HEK293 (cell line): ENCODE measurements around the gene FGD4.

Experiments used
- CTCF ChIA-PET: fragments of 350-600 bp; formaldehyde crosslinking; extraction: SDS; loops from one replicate; lab custom pipeline; 2021; ENCODE audit warnings: antibody characterized with exemption; lab: Yijun Ruan, JAX
- POLR2A ChIA-PET: fragments of 300-600 bp; formaldehyde crosslinking; extraction: SDS; loops from one replicate; lab custom pipeline; 2020; ENCODE audit warnings: antibody characterized with exemption, inconsistent platforms; lab: Yijun Ruan, JAX
- H3K27ac ChIP-seq: fragments of 200-500 bp; sonication (Bioruptor generic); 2 replicates; pipeline ENCODE4 v1.5.1; 2014; ENCODE audit warnings: low read depth, low read length, control low read depth, inconsistent platforms; ENCODE audit errors: extremely low read depth
- H3K36me3 ChIP-seq, 2 experiments: fragments of 200-500 bp in 1 of 2; sonication (Bioruptor generic) in 1 of 2; 1 replicate in 1 of 2; 2 replicates in 1 of 2; pipeline ENCODE4 v1.5.1; 2014 to 2017; ENCODE audit warnings: inconsistent platforms in 2 of 2, low read length in 2 of 2; ENCODE audit not compliant: control insufficient read depth in 2 of 2, insufficient read depth in 1 of 2
- H3K4me1 ChIP-seq: fragments of 200-500 bp; sonication (Bioruptor generic); 2 replicates; pipeline ENCODE4 v1.5.1; 2014; ENCODE audit warnings: mild to moderate bottlenecking, low read length, inconsistent platforms; ENCODE audit not compliant: control insufficient read depth, insufficient read depth
- H3K4me3 ChIP-seq: 2 replicates; pipeline ENCODE4 v1.5.1; 2011; ENCODE audit warnings: low read depth, mild to moderate bottlenecking, control low read depth, low read length, moderate library complexity
- H3K9me3 ChIP-seq: fragments of 200-500 bp; sonication (Bioruptor generic); 2 replicates; pipeline ENCODE4 v1.5.1; 2014; ENCODE audit warnings: low read depth, low read length, inconsistent platforms; ENCODE audit not compliant: control insufficient read depth, insufficient read depth
- BCL6B ChIP-seq: fragments of 450-650 bp; formaldehyde crosslinking; IDR thresholded peaks from 2 replicates; pipeline ENCODE4 v1.5.1; 2017; ENCODE audit warnings: missing biosample characterization, missing genetic modification characterization
- INSM2 ChIP-seq: fragments of 450-650 bp; formaldehyde crosslinking; IDR thresholded peaks from 2 replicates; pipeline ENCODE4 v1.5.1; 2016; ENCODE audit warnings: missing biosample characterization, missing genetic modification characterization
- KLF17 ChIP-seq: fragments of 450-650 bp; formaldehyde crosslinking; IDR thresholded peaks from 2 replicates; pipeline ENCODE4 v1.5.1; 2016; ENCODE audit warnings: missing biosample characterization, missing genetic modification characterization
- KLF7 ChIP-seq: fragments of 450-650 bp; formaldehyde crosslinking; IDR thresholded peaks from 2 replicates; pipeline ENCODE4 v1.5.1; 2016; ENCODE audit warnings: missing biosample characterization, missing genetic modification characterization, borderline replicate concordance
- OVOL3 ChIP-seq: fragments of 450-650 bp; formaldehyde crosslinking; IDR thresholded peaks from 2 replicates; pipeline ENCODE4 v1.5.1; 2016; ENCODE audit warnings: missing biosample characterization, missing genetic modification characterization
- SCRT2 ChIP-seq: fragments of 450-650 bp; formaldehyde crosslinking; IDR thresholded peaks from 2 replicates; pipeline ENCODE4 v1.5.1; 2016; ENCODE audit warnings: missing biosample characterization, missing genetic modification characterization
- TRIM28 ChIP-seq: IDR thresholded peaks from 2 replicates; pipeline ENCODE4 v1.6.1; 2011; ENCODE audit warnings: low read length, control low read depth, borderline replicate concordance
- WT1 ChIP-seq: fragments of 450-650 bp; formaldehyde crosslinking; IDR thresholded peaks from 2 replicates; pipeline ENCODE4 v1.5.1; 2016; ENCODE audit warnings: missing biosample characterization, missing genetic modification characterization
- YY1 ChIP-seq: fragments of 450-650 bp; formaldehyde crosslinking; IDR thresholded peaks from 2 replicates; pipeline ENCODE4 v1.5.1; 2018; ENCODE audit warnings: missing biosample characterization, missing genetic modification characterization
- ZBTB17 ChIP-seq: fragments of 450-650 bp; formaldehyde crosslinking; IDR thresholded peaks from 2 replicates; pipeline ENCODE4 v1.5.1; 2016; ENCODE audit warnings: missing biosample characterization, missing genetic modification characterization
- ZBTB21 ChIP-seq: fragments of 450-650 bp; formaldehyde crosslinking; IDR thresholded peaks from 2 replicates; pipeline ENCODE4 v1.5.1; 2017; ENCODE audit warnings: missing biosample characterization, missing genetic modification characterization
- ZBTB6 ChIP-seq: fragments of 450-650 bp; formaldehyde crosslinking; IDR thresholded peaks from 2 replicates; pipeline ENCODE4 v1.5.1; 2017; ENCODE audit warnings: missing biosample characterization, missing genetic modification characterization
- ZFHX2 ChIP-seq: fragments of 450-650 bp; formaldehyde crosslinking; conservative IDR thresholded peaks from 2 replicates; pipeline ENCODE4 v1.5.1; 2016; ENCODE audit warnings: missing biosample characterization, missing genetic modification characterization
- ZNF10 ChIP-seq: fragments of 450-650 bp; formaldehyde crosslinking; IDR thresholded peaks from 2 replicates; pipeline ENCODE4 v1.5.1; 2017; ENCODE audit warnings: missing biosample characterization, missing genetic modification characterization
- ZNF211 ChIP-seq: fragments of 450-650 bp; formaldehyde crosslinking; IDR thresholded peaks from 2 replicates; pipeline ENCODE4 v1.5.1; 2016; ENCODE audit warnings: low read depth, missing biosample characterization, missing genetic modification characterization
- ZNF404 ChIP-seq: fragments of 450-650 bp; formaldehyde crosslinking; IDR thresholded peaks from 2 replicates; pipeline ENCODE4 v1.5.1; 2017; ENCODE audit warnings: missing biosample characterization, missing genetic modification characterization
- ZNF560 ChIP-seq: fragments of 450-650 bp; formaldehyde crosslinking; IDR thresholded peaks from 2 replicates; pipeline ENCODE4 v1.5.1; 2017; ENCODE audit warnings: missing biosample characterization, missing genetic modification characterization, borderline replicate concordance
- ZNF571 ChIP-seq: fragments of 450-650 bp; formaldehyde crosslinking; IDR thresholded peaks from 2 replicates; pipeline ENCODE4 v1.5.0; 2017; ENCODE audit warnings: missing biosample characterization, missing genetic modification characterization
- ZNF580 ChIP-seq: fragments of 450-650 bp; formaldehyde crosslinking; IDR thresholded peaks from 2 replicates; pipeline ENCODE4 v1.5.1; 2016; ENCODE audit warnings: missing biosample characterization, missing genetic modification characterization
- ZNF596 ChIP-seq: fragments of 450-650 bp; IDR thresholded peaks from 2 replicates; pipeline ENCODE4 v1.5.0; 2018; ENCODE audit warnings: missing biosample characterization, mild to moderate bottlenecking, missing genetic modification characterization, moderate library complexity
- ZNF610 ChIP-seq: fragments of 450-650 bp; formaldehyde crosslinking; IDR thresholded peaks from 2 replicates; pipeline ENCODE4 v1.5.1; 2016; ENCODE audit warnings: missing biosample characterization, missing genetic modification characterization, borderline replicate concordance
- ZNF660 ChIP-seq: fragments of 450-650 bp; IDR thresholded peaks from 2 replicates; pipeline ENCODE4 v1.5.1; 2018; ENCODE audit warnings: missing biosample characterization, mild to moderate bottlenecking, missing genetic modification characterization
- ZNF707 ChIP-seq: fragments of 450-650 bp; formaldehyde crosslinking; IDR thresholded peaks from 2 replicates; pipeline ENCODE4 v1.5.1; 2016; ENCODE audit warnings: missing biosample characterization, missing genetic modification characterization
- ZNF768 ChIP-seq: fragments of 450-650 bp; formaldehyde crosslinking; IDR thresholded peaks from 2 replicates; pipeline ENCODE4 v1.5.1; 2018; ENCODE audit warnings: missing biosample characterization, mild to moderate bottlenecking, missing genetic modification characterization
- ZNF776 ChIP-seq: fragments of 450-650 bp; formaldehyde crosslinking; IDR thresholded peaks from 2 replicates; pipeline ENCODE4 v1.5.0; 2017; ENCODE audit warnings: missing biosample characterization, missing genetic modification characterization, borderline replicate concordance
- ZNF785 ChIP-seq: fragments of 450-650 bp; formaldehyde crosslinking; IDR thresholded peaks from 2 replicates; pipeline ENCODE4 v1.5.1; 2016; ENCODE audit warnings: missing biosample characterization, missing genetic modification characterization
- ZSCAN5A ChIP-seq: fragments of 450-650 bp; formaldehyde crosslinking; IDR thresholded peaks from 2 replicates; pipeline ENCODE4 v1.5.1; 2016; ENCODE audit warnings: missing biosample characterization, missing genetic modification characterization

Gene FGD4

GRCh38 chr12:32611986-32612385 lies 212.6 kb downstream of the FGD4 start:
- Histone ChIP-seq H3K9me3 (no peaks in the 10 kb centered on the region), H3K4me3 (no peak overlapping the region), H3K27ac (no peak overlapping the region), H3K4me1 (no peaks in the 10 kb centered on the region), H3K36me3 (peaks cover 0 to 5% of the 10 kb centered on the region in 2 experiments; a peak in 1 of 3 replicates)
- ChIA-PET CTCF (no interaction called here), POLR2A (no interaction called here)
- no peak for TF ChIP-seq ZNF560 (tag by site-specific recombination)
- TF ChIP-seq ZNF768, result no peak
- TF ChIP-seq ZNF211, result no peak
- no peak for TF ChIP-seq INSM2 (tag by site-specific recombination)
- no peak for TF ChIP-seq ZNF596 (tag by site-specific recombination)
- TF ChIP-seq ZNF785 (tag by site-specific recombination), result no peak
- no peak for TF ChIP-seq ZBTB17 (tag by site-specific recombination)
- no peak for TF ChIP-seq ZNF776 (tag by site-specific recombination)
- TF ChIP-seq ZBTB21, result no peak
- no peak for TF ChIP-seq YY1
- no peak for TF ChIP-seq BCL6B (tag by site-specific recombination)
- no peak for TF ChIP-seq ZNF404 (tag by site-specific recombination)
- no peak for TF ChIP-seq ZNF580 (tag by site-specific recombination)
- no peak for TF ChIP-seq OVOL3
- no peak for TF ChIP-seq ZNF610 (tag by site-specific recombination)
- TF ChIP-seq ZNF571, result no peak
- TF ChIP-seq ZNF660 (tag by site-specific recombination), result no peak
- TF ChIP-seq ZNF10, result no peak

GRCh38 chr12:32612658-32613614 lies 213.6 kb downstream of the FGD4 start:
- H3K36me3 ChIP-seq, result peaks cover 0 to 5% of the 10 kb centered on the region in 2 experiments; a peak in 1 of 3 replicates
- H3K9me3 ChIP-seq, result no peaks in the 10 kb centered on the region
- CTCF ChIA-PET, result interaction anchor here (0.6 to 0.7 kb wide), 2 partner anchors 13 to 53 kb away, joined by 3 to 4 read pairs; no protein-coding TSS in a partner anchor
- no peaks in the 10 kb centered on the region for H3K4me1 ChIP-seq
- no peak overlapping the region for H3K27ac ChIP-seq
- POLR2A ChIA-PET, result no interaction called here
- H3K4me3 ChIP-seq, result no peak overlapping the region
- TF ChIP-seq ZNF707 (tag by site-specific recombination) (no peak), SCRT2 (tag by site-specific recombination) (no peak), ZSCAN5A (no peak), WT1 (tag by site-specific recombination) (no peak), KLF7 (tag by site-specific recombination) (no peak), KLF17 (tag by site-specific recombination) (no peak), TRIM28 (no peak), ZBTB6 (tag by site-specific recombination) (no peak), ZFHX2 (tag by site-specific recombination) (no peak), ZNF571 (no peak)
